NB4 (cell line): ENCODE data around the gene SRGN.

Experiments used
- POLR2A ChIP-seq: IDR thresholded peaks from 2 replicates; pipeline ENCODE4 v1.6.1; 2011; ENCODE audit warnings: mild to moderate bottlenecking; ENCODE audit not compliant: insufficient read length; ENCODE audit errors: extremely low read depth
- TF ChIP-seq, protein P1 (sequence below): IDR thresholded peaks from one replicate; pipeline ENCODE4 v1.5.1; 2012; ENCODE audit warnings: low read depth, low read length

DNA sequence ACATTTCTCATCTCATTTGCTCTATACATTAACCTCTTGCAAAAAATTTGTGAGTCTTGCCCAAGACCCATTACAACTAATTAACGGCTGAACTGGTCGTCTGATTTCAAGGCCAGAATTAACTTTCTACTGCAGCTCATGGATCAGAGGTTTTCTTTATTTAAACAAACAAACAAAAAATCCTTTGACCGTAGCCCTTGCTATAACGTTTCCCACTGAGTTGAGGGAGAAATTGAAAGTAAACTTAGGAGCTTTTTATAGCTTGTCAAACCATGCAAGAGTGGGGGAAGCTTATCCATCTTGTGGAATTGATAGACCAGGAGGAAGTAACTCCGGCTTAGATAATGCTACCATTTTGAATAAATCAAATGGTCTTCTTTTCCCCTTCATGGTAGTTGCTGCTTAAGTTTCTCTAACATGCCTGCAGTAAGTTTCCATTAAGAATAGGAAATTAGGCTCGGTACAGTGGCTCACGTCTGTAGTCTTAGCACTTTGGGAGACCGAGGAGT is 3.3 kb downstream of the SRGN start:
- TF ChIP-seq, protein P1, sequence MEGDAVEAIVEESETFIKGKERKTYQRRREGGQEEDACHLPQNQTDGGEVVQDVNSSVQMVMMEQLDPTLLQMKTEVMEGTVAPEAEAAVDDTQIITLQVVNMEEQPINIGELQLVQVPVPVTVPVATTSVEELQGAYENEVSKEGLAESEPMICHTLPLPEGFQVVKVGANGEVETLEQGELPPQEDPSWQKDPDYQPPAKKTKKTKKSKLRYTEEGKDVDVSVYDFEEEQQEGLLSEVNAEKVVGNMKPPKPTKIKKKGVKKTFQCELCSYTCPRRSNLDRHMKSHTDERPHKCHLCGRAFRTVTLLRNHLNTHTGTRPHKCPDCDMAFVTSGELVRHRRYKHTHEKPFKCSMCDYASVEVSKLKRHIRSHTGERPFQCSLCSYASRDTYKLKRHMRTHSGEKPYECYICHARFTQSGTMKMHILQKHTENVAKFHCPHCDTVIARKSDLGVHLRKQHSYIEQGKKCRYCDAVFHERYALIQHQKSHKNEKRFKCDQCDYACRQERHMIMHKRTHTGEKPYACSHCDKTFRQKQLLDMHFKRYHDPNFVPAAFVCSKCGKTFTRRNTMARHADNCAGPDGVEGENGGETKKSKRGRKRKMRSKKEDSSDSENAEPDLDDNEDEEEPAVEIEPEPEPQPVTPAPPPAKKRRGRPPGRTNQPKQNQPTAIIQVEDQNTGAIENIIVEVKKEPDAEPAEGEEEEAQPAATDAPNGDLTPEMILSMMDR = no peak
- TF ChIP-seq POLR2A = no peak
